Aorta (tissue), 5 donors: ENCODE measurements around the gene KIT. TPM values are rescaled to one million over a fixed set of nuclear protein-coding genes. Genes with fewer than 3 reads are reported as not detected.

Experiments
- ATAC-seq: fragments of 200-7000 bp; cut with Tn5 transposase; one replicate; pipeline ENCODE4 v1.9.1; 2022; ENCODE audit warnings: moderate library complexity; ENCODE audit not compliant: low FRiP score
- DNase-seq, 2 donors: peaks; one replicate each; pipeline ENCODE4 v3.0.0-alpha.2; 2020
- H3K27ac ChIP-seq, 2 donors: one replicate each; pipeline ENCODE4 v1.5.1; 2013; ENCODE audit warnings: low read length in 2 of 2, mild to moderate bottlenecking in 2 of 2, moderate library complexity in 2 of 2, control low read depth in 1 of 2, inconsistent platforms in 1 of 2, low read depth in 1 of 2
- H3K27me3 ChIP-seq, 2 donors: one replicate each; pipeline ENCODE4 v1.6.1; 2013; ENCODE audit warnings: control low read depth in 1 of 2, low read length in 1 of 2, mild to moderate bottlenecking in 1 of 2, moderate library complexity in 1 of 2; ENCODE audit not compliant: insufficient read depth in 2 of 2, control insufficient read depth in 1 of 2
- H3K36me3 ChIP-seq, 2 donors: one replicate each; pipeline ENCODE4 v1.6.1; 2013; ENCODE audit warnings: control low read depth in 1 of 2, low read length in 1 of 2, mild to moderate bottlenecking in 1 of 2; ENCODE audit not compliant: insufficient read depth in 2 of 2, control insufficient read depth in 1 of 2
- H3K4me1 ChIP-seq, 2 donors: one replicate each; pipeline ENCODE4 v1.6.1; 2013; ENCODE audit warnings: low read length in 2 of 2, control low read depth in 1 of 2, mild to moderate bottlenecking in 1 of 2, moderate library complexity in 1 of 2; ENCODE audit not compliant: insufficient read depth in 2 of 2, control insufficient read depth in 1 of 2
- H3K4me3 ChIP-seq, 2 donors: one replicate each; pipeline ENCODE4 v1.5.1; 2013; ENCODE audit warnings: low read length in 2 of 2, control low read depth in 1 of 2, mild to moderate bottlenecking in 1 of 2
- H3K9me3 ChIP-seq: one replicate; pipeline ENCODE4 v1.6.1; 2013; ENCODE audit warnings: mild to moderate bottlenecking, low read length; ENCODE audit not compliant: control insufficient read depth
- WGBS, 2 donors: extraction: QIAGEN DNeasy Blood & Tissue Kit; methylation state at CpG; one replicate each; pipeline ENCODE4 v1.1.7; 2013; 5-methylcytosine and 5-hydroxymethylcytosine counted together
- intact Hi-C, 2 donors: fragments of 100-400 bp; cut with DNase I; formaldehyde crosslinking; loops; one replicate each; pipeline versions ENCODE4 v1.14.2 to v1.15.0; 2022
- polyA plus RNA-seq, 2 donors: library from polyadenylated mRNA; stranded (reverse); fragments of 200-250 nt; gene quantifications; one replicate each; pipeline ENCODE4 v1.2.3, GENCODE V29; 2013
- total RNA-seq, 2 donors: library from RNA; stranded (reverse); fragmentation: NEBNext Ultra II Directional; extraction: Animal tissue kit (Norgen Biotek cat#: 25700); gene quantifications; one replicate each; pipeline ENCODE4 v1.2.1, GENCODE V29; 2021
- donor health status: healthy with polysubstance abuse.
- donor health status: Bipolar disorder and iron deficiency.
- donor health status: DM: no; HTN: no; CAD: no.
- donor health status: DM: no; HTN: no; CAD: no.
- donor health status: DM: yes; HTN: yes; CAD: no.

The KIT gene
- total and polyA plus RNA-seq, 4 donors = 0.56 to 18.7 (median 5.3) TPM

DNA sequence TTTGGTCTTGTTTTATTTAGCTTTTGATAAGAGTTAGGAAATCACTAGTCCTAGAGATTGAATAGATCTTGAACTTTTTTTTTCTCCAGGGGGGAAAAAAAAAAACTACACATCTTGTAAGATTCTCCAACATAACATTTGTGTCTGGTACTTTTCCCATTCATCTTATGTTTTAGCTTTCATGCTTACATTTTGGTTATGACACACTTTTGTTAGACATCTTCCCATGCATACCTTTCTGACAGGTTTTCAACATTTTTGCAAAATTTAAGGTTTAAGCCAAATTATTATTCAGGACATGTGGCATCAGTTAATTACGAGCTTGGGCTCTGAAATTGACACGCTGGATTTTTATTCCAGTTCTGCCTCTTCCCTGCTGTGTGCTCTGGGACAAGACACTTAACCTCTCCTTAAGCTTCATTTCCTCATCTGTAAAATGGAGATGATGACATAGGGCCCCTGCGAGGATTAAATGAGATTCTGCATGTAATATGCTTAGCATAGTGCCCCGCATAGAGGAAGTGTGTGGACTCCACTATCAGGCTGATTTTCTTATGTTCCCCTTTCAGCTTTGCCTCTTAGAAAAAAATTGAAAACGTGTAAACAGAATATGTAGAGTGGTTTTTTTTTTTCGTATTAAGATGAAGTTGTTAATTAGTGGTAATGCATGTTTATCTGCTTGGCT, 5.3 kb downstream of the KIT start:
- no peaks in the 10 kb centered on the region for H3K9me3 ChIP-seq
- intact Hi-C loops = no loop called here

DNA sequence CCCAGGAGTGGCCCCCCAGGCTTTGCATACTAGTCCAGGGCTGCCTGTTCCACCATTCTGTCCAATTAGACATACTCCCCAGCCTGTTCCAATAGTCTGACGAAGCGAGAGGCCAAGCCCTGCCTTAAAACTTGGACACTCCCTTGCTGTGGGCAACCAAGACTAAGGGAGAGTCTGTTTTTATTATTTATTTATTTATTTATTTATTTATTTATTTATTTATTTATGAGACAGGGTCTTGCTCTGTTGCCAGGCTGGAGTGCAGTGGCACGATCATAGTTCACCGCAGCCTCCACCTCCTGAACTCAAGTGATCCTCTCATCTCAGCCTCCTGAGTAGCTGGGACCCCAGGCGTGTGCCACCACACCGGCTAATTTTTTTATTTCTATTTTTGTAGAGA, 6.6 kb downstream of the KIT start:
- Histone ChIP-seq H3K27ac (no peak overlapping the region), H3K4me3 (no peak overlapping the region), H3K4me1 (no peaks in the 10 kb centered on the region), H3K27me3 (no peaks in the 10 kb centered on the region), H3K9me3 (no peaks in the 10 kb centered on the region), H3K36me3 (no peaks in the 10 kb centered on the region)
- intact Hi-C loops = no loop called here
- 97% methylated on average over 6 of the region's 6 CpGs for WGBS, 2 donors
- no peak for ATAC-seq
- DNase-seq = no peak

More for the DNA sequence above, 5.3 kb downstream of the KIT start:
- Histone ChIP-seq H3K36me3 (no peaks in the 10 kb centered on the region), H3K27ac (no peak overlapping the region), H3K4me3 (no peak overlapping the region), H3K27me3 (no peaks in the 10 kb centered on the region), H3K4me1 (no peaks in the 10 kb centered on the region)
- ATAC-seq = no peak
- WGBS, 2 donors = 70 to 86% methylated on average over 6 of the region's 6 CpGs
- no peak for DNase-seq

DNA sequence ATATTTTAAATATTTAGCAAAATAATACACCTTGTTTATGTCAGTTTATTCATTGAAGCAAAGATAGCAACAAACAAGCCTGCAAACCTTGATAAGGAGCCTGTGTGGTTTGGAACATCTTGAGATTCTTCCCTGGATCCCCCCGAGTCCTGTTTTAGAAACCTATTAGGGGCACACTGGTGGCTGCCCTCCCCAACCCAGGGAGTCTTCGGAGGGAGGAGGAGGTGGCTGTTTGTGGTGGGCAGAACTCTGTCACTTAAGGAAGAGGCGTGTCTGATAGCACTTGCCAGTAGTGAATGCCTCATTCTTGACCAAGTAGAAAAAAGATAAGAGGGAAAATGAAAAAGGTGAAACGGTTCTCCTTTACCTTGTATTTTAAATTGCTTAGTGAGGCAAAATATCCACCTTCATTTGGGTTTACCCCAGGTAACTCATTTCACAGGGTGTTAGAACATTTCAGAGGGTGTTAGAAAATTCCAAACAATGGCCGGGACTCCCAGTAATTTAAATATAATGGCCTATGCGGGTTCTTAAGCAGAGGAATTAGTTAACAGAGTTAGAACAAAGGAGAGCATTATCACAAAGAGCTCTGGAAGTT, 10.4 kb downstream of the KIT start:
- no peak overlapping the region for H3K4me3 ChIP-seq
- H3K9me3 ChIP-seq = no peaks in the 10 kb centered on the region
- H3K4me1 ChIP-seq = no peaks in the 10 kb centered on the region
- no peaks in the 10 kb centered on the region for H3K36me3 ChIP-seq
- no peaks in the 10 kb centered on the region for H3K27me3 ChIP-seq
- ATAC-seq (no peak), DNase-seq (no peak)
- no peak overlapping the region for H3K27ac ChIP-seq
- intact Hi-C loops = no loop called here
- WGBS, 2 donors = 72 to 79% methylated on average over 6 of the region's 6 CpGs

DNA sequence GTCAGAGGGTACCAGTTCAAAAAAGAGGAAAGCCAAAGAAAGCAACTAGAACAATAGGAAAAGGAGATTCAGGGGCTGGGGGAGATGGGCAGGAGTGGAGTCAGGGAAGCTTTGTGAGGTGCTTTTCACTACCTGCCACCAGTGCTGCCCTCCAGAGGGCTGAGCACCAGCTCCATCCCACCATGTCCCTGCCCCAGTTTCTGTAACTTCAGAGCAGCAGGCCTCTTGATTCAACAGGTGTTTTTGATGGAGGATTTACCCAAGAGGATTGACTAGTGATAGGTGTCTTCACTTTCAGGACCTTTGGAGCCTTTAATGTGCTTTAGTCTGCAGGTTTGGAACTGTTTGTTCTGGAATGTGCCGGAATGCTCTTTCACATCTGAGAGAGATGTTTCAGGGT, 12.1 kb downstream of the KIT start:
- intact Hi-C loops = no loop called here
- Histone ChIP-seq H3K36me3 (no peaks in the 10 kb centered on the region), H3K4me1 (no peaks in the 10 kb centered on the region), H3K27ac (no peak overlapping the region), H3K27me3 (no peaks in the 10 kb centered on the region), H3K4me3 (no peak overlapping the region), H3K9me3 (no peaks in the 10 kb centered on the region)
- DNase-seq (no peak), ATAC-seq (no peak)
- WGBS, 2 donors = 95 to 100% methylated on average over 1 of the region's 1 CpG

DNA sequence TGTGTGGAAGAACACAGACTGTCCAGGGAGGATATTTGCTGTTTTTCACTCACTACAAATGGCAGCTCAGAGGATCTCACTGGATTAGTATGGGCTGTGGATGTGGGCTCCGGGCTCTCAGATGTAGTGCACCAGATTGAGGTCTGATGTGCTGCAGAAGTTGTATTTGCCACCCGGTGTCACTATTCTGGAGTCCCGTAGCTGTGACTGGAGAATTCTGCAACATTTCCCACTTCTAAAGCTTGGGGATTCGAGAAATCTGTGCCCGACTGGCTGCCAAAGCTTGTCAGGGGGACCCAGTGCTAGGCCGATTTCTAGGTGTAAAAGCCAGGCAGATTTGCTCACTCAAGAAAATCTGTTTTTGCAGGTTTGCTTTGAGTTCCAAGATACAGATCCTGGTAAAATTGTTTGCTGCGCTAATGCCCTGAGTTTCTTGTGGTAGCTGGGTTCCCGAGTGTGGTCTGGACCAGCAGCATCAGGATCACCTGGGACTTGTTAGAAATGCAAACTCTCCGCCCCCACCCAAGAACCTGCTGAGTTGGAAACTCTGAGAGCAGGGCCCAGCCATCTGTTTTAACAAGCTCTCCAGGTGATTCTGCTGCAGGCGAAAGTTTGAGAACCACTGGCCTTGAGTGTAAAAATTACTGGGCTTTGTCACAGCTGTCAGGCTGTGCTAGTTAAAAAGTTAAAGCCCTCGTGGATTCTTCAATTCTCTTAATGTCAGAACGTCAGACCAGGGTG, 18.1 kb downstream of the KIT start:
- no peaks in the 10 kb centered on the region for H3K36me3 ChIP-seq
- DNase-seq = no peak
- no peak overlapping the region for H3K4me3 ChIP-seq
- H3K27ac ChIP-seq = no peak overlapping the region
- H3K27me3 ChIP-seq = no peaks in the 10 kb centered on the region
- no peak for ATAC-seq
- 91% methylated on average over 12 of the region's 12 CpGs for WGBS, 2 donors
- intact Hi-C loops = no loop called here
- H3K4me1 ChIP-seq = no peaks in the 10 kb centered on the region
- no peaks in the 10 kb centered on the region for H3K9me3 ChIP-seq

DNA sequence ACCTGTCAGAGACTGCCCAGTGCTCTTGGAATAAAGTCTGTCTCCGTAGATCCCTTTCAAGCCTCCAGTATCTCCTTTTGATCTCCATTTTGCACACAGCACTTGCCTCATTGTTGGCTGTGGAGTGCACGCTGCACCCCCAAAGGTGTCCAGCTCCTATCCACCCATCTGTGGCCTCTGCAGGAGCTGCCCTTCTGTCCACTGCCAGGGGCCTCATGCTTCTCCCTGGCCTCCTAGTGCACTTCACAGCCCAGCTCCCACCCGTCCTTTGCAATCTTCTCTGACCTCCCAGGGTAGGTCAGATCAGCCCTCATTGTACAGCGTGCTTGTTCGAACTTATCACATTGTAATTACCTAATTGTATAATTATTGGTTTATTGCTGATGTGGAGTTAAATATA, 18.9 kb downstream of the KIT start:
- no peaks in the 10 kb centered on the region for H3K27me3 ChIP-seq
- no peaks in the 10 kb centered on the region for H3K36me3 ChIP-seq
- DNase-seq (no peak), ATAC-seq (no peak)
- intact Hi-C loops = no loop called here
- H3K27ac ChIP-seq = no peak overlapping the region
- H3K4me3 ChIP-seq = no peak overlapping the region
- H3K9me3 ChIP-seq = no peaks in the 10 kb centered on the region
- H3K4me1 ChIP-seq = no peaks in the 10 kb centered on the region
- WGBS, 2 donors = 94 to 95% methylated on average over 5 of the region's 5 CpGs

DNA sequence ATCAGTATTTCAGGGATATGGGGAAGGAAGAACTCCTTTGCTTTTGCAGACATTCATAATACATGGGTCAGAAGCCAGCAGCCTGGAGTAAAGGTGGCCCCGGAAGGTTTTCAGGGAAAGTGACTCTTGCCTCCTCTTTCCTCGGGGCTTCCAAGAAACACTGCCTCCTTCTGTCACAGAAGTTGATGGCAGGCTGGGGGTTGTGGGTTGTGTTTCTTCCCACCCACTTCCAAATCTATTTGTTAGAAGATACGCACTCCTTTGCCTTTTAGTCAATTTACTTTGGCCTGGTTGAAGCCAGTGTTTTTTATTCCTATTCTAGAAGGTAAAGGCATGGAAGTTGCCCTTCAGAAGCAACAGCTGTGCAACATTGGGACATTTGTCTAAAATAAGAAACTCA, 19.7 kb downstream of the KIT start:
- Histone ChIP-seq H3K27me3 (no peaks in the 10 kb centered on the region), H3K4me3 (no peak overlapping the region), H3K9me3 (no peaks in the 10 kb centered on the region), H3K4me1 (no peaks in the 10 kb centered on the region), H3K36me3 (no peaks in the 10 kb centered on the region), H3K27ac (no peak overlapping the region)
- no peak for ATAC-seq
- 76 to 81% methylated on average over 3 of the region's 3 CpGs for WGBS, 2 donors
- intact Hi-C loops = no loop called here
- no peak for DNase-seq

DNA sequence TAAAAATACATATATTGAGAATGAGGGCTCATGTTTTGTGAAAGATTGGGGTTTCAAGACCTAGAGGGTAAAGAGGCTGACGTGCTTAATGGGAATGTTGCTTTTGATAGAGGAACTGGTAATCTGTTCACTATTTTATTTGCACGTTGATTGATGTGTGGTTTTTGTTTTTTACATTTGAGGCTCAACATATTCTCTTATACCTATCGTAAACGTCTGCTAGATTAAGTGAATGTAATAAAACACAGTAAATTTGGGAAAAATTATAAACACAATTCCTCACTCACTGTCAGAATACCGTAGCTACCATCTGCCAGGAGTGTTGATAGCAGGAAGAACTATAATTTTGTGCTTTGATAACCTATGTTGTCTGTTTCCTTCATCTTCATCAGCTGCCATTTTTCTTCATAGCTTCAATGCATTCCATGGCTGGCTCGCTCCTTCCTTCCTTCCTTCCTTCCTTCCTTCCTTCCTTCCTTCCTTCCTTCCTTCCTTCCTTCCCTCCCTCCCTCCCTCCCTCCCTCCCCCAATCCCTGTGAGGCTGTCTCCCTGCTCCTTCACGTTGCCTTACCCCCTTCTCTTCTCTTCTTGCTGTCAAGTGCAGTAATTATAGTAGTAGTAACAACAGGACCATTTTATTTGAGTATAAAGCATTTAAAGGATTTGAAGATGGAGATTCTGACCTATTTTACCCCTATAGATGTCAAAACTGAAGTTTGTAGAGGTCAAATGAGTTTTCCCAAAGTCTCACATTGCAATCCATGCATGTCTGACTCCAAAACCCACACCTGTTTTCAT, 20.3 kb downstream of the KIT start:
- DNase-seq (no peak), ATAC-seq (no peak)
- intact Hi-C loops = no loop called here
- 89 to 92% methylated on average over 7 of the region's 7 CpGs for WGBS, 2 donors
- Histone ChIP-seq H3K36me3 (no peaks in the 10 kb centered on the region), H3K9me3 (no peaks in the 10 kb centered on the region), H3K27ac (no peak overlapping the region), H3K4me1 (no peaks in the 10 kb centered on the region), H3K4me3 (no peak overlapping the region), H3K27me3 (no peaks in the 10 kb centered on the region)
